Mucosa of stomach (tissue), 1 donor: ENCODE data around the gene KAT6B.

ENCODE experiments used
- H3K27me3 ChIP-seq: one replicate; pipeline ENCODE4 v1.7.0; 2013; ENCODE audit warnings: mild to moderate bottlenecking, low read length; ENCODE audit not compliant: control insufficient read depth, insufficient read depth
- H3K36me3 ChIP-seq: one replicate; pipeline ENCODE4 v1.7.0; 2013; ENCODE audit warnings: low read length; ENCODE audit not compliant: control insufficient read depth, insufficient read depth
- H3K4me1 ChIP-seq: one replicate; pipeline ENCODE4 v1.7.0; 2013; ENCODE audit warnings: mild to moderate bottlenecking, low read length; ENCODE audit not compliant: control insufficient read depth, insufficient read depth
- H3K4me3 ChIP-seq: one replicate; pipeline ENCODE4 v1.7.0; 2013; ENCODE audit warnings: low read length
- H3K9ac ChIP-seq: one replicate; pipeline ENCODE4 v1.7.0; 2013; ENCODE audit warnings: mild to moderate bottlenecking, low read length, moderate library complexity
- H3K9me3 ChIP-seq: one replicate; pipeline ENCODE4 v1.7.0; 2013; ENCODE audit warnings: mild to moderate bottlenecking, low read length, moderate library complexity; ENCODE audit not compliant: control insufficient read depth
- donor health status: Pancreatic carcinoma.

Gene KAT6B

DNA sequence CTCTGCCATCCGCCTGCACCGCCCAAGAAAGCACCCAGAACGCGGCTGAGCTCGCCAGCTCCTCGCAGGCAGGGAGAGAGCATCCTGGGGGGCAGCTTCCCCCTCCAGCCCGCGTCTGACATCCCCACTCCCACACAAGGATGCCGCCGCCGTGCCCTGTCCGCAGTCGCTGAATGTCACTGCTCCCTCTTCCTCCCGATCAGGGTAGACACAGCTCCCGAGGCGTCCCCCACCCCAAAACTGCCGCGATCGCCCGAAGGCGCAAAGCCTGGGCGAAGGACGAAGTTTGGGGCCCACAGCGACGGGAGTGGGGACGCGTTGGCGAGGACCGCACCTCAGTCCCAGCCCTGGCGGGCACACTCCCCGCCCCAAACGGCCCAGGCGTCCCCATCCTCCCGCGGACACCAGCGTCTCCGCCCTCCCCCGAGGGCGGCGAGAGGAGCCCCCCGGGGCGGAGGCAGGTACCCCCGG, 1.5 kb upstream of the KAT6B start:
- H3K9ac ChIP-seq = peak overlapping the region; percentile 69
- peaks cover 52% of the 10 kb centered on the region for H3K4me1 ChIP-seq
- H3K4me3 ChIP-seq = peak overlapping the region; percentile 50
- H3K9me3 ChIP-seq = no peaks in the 10 kb centered on the region
- no peaks in the 10 kb centered on the region for H3K36me3 ChIP-seq
- H3K27me3 ChIP-seq = no peaks in the 10 kb centered on the region

DNA sequence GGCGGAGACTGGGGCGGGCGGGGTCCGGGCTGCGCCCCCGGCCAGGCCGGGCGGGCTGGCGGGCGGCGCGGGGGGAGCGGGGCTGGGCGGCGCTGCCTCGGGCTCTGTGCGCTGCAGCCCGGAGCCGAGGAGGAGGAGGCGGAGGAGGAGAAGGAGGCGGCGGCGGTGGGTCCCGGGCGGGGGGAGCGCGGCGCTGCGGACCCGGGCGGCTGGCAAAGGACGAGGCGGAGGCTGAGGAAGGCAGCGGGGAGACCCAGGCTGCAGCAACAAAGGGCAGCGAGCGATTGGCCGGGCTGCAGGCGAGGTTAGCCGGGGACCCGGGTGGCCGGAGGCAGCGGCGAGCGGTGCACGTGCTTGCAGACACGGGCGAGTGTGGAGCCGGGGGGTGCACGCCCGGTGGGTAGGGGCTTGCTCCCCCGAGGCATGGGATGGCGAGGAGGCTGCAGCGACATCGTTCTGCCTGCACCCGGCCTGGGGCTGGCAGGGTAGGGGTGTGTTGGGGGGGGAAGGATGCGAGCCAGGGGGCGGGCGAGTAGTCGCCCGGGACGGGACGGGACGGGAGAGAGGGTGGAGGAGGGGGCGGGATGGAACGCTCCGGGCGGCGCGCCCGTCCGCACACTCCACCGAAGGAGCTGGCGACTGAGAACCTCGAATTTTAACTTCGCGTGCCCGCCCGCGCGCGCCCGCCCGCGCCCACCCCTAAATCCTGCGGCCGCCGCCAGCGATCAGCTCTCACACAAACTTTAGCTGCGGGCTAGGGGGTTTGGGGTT, 844 bp upstream of the KAT6B start:
- Histone ChIP-seq H3K4me1 (peaks cover 52% of the 10 kb centered on the region), H3K4me3 (peak overlapping the region; percentile 46), H3K9me3 (no peaks in the 10 kb centered on the region), H3K9ac (peak overlapping the region; percentile 69), H3K27me3 (no peaks in the 10 kb centered on the region), H3K36me3 (no peaks in the 10 kb centered on the region)

DNA sequence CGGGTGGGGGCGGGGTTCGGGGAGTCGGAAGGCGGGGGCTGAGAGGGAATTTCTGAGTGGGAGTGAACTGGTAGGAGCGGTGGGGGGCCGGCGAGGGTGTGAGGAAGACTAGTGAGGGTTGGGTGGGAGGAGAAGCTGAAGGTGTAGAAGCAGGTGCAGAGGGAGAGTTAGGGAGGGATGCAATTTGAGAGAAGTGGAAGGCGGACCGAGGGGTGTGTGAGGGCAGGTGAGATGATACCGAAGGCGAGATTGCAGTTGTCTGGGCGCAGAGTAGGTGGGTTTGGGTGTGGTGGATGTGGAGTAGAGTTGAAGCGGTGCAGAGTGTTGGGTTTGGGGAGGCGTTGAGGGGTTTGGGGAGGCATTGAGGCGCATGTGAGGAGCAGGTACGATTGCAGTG, 643 bp downstream of the KAT6B start:
- no peaks in the 10 kb centered on the region for H3K9me3 ChIP-seq
- H3K4me3 ChIP-seq = peak overlapping the region; percentile 58
- peaks cover 42% of the 10 kb centered on the region for H3K4me1 ChIP-seq
- H3K27me3 ChIP-seq = no peaks in the 10 kb centered on the region
- H3K36me3 ChIP-seq = no peaks in the 10 kb centered on the region
- peak overlapping the region; percentile 62 for H3K9ac ChIP-seq

DNA sequence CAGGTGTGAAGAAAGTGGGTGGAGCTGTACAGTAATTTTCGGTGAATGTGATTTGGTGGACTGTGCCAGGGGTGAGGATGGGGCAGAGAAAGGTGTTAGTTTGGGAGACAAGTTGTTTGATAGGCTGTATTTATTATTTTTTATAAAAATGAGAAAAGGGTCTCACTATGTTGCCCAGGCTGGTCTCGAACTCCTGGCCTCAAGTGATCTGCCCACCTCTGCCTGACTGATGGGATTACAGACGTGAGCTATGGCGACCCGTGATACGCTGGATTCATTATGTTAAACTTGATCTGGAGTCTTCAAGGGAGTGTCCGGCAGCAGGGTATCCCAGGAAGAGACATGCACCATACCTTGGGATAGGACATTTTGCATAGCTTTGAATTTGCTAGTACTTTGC, 1.3 kb downstream of the KAT6B start:
- peaks cover 36% of the 10 kb centered on the region for H3K4me1 ChIP-seq
- no peaks in the 10 kb centered on the region for H3K9me3 ChIP-seq
- H3K9ac ChIP-seq = no peak overlapping the region
- peak overlapping the region; percentile 58 for H3K4me3 ChIP-seq
- no peaks in the 10 kb centered on the region for H3K36me3 ChIP-seq
- no peaks in the 10 kb centered on the region for H3K27me3 ChIP-seq

DNA sequence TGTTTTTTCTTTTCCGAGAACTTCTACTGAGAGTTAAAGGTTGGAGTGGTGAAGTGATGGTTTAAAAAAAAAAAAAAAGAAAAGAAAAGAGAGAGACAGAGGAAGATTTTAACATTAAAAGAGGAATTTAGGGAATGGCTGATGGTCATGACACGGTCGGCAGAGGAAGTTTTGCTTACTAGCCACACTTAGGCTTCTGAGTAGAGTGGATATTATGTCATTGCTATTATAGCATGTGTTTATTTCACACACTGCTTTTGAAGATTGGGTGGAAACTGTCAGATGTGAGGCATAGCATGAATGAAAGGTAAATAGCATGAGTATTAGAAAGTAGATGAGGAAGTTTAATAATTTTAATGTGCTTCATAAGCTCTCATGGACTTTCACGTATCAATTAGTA, 2.5 kb downstream of the KAT6B start:
- no peaks in the 10 kb centered on the region for H3K27me3 ChIP-seq
- no peak overlapping the region for H3K9ac ChIP-seq
- peaks cover 24% of the 10 kb centered on the region for H3K4me1 ChIP-seq
- H3K9me3 ChIP-seq = no peaks in the 10 kb centered on the region
- no peak overlapping the region for H3K4me3 ChIP-seq
- H3K36me3 ChIP-seq = no peaks in the 10 kb centered on the region

DNA sequence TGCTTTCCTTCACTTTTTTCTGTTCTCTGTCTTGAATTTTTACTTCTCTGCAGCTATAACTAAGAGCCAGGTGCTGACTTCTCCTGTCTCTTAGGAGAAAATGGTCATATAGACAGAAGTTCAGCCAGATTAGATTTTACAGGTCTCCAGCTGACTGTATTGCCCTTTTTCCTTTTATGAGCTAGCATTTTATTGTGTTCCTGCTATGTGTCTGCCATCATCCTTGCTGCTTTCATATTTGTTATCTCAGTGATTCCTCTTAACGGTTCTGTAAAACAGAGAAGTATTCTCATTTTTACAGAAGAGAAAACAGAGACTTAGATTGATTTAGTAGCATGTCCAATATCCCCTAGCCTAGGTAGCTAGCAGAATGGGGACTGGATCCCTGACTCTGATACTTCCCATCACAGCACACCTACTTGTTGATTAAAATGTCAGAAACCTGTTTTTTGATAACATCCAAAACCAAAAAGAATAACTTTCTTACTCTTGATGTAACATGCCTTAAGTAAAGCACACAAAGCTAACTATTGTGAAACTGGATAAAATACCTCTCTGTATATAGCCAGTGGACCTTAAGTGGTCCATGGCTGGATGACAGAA, 5.2 kb downstream of the KAT6B start:
- Histone ChIP-seq H3K4me1 (peaks cover 15% of the 10 kb centered on the region), H3K9me3 (no peaks in the 10 kb centered on the region)

DNA sequence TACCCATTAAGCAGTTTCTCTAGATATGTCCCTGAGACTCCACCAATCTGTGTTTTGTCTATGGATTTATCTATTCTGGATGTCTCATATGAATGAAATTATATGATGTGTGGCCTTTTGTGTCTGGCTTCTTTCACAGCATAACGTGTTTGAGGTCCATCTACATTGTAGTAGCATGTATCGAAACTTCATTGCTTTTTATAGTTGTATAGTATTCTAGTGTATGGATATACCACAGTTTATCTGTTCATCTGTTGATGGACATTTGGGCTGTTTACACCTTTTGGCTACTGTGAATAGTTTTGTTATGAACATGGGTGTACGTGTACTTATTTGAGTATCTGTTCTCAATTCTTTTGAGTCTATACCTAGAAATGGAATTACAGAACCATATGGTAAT, 9.6 kb downstream of the KAT6B start:
- peaks cover 1% of the 10 kb centered on the region for H3K4me1 ChIP-seq
- no peaks in the 10 kb centered on the region for H3K9me3 ChIP-seq
- H3K27me3 ChIP-seq = no peaks in the 10 kb centered on the region

More for the DNA sequence above, 5.2 kb downstream of the KAT6B start:
- no peaks in the 10 kb centered on the region for H3K27me3 ChIP-seq
- H3K36me3 ChIP-seq = no peaks in the 10 kb centered on the region
- no peak overlapping the region for H3K9ac ChIP-seq
- no peak overlapping the region for H3K4me3 ChIP-seq

DNA sequence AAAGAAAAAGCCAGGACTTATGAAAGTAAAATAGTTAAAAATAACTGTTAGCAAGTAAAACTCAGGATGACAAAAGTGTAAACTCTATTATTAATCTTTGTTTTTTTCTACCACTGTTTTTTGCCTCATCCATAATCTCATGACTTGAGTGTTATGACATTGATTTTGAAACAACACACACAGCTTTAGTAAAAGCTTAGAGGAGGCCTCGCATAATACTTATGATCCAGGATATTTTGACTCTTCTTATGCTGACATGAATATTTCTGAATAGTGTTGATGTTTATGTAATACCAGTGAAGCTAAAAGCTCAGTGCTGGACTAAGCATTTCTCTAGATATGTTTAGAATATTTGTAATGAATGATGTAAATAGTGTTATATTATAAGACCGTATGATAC, 10.5 kb downstream of the KAT6B start:
- no peaks in the 10 kb centered on the region for H3K9me3 ChIP-seq
- H3K4me1 ChIP-seq = peaks cover 11% of the 10 kb centered on the region
- H3K9ac ChIP-seq = no peak overlapping the region
- no peaks in the 10 kb centered on the region for H3K36me3 ChIP-seq
- H3K4me3 ChIP-seq = no peak overlapping the region
- no peaks in the 10 kb centered on the region for H3K27me3 ChIP-seq

More for the DNA sequence above, 9.6 kb downstream of the KAT6B start:
- Histone ChIP-seq H3K36me3 (no peaks in the 10 kb centered on the region), H3K9ac (no peak overlapping the region), H3K4me3 (no peak overlapping the region)

DNA sequence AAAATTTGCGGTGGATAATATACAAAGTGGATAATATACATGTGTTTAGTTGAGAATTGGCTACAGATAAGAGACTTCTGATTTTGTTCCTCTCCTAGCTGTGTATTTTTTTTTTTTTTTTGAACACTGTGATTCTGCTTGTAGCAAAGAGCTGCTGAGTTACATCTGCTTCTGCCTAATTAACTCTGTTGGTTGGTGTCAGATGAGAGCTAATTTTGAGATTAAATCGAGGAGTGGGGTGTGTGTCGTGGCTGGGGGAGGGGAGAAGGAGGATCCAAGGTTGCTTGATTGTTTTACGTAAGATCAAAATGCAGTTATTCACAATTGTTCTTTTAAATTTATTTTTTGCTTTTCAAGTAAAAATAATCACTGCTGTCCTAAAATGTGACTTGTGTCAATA, 11.3 kb downstream of the KAT6B start:
- no peaks in the 10 kb centered on the region for H3K27me3 ChIP-seq
- peaks cover 11% of the 10 kb centered on the region for H3K4me1 ChIP-seq
- no peaks in the 10 kb centered on the region for H3K36me3 ChIP-seq
- no peak overlapping the region for H3K4me3 ChIP-seq
- no peak overlapping the region for H3K9ac ChIP-seq
- no peaks in the 10 kb centered on the region for H3K9me3 ChIP-seq

DNA sequence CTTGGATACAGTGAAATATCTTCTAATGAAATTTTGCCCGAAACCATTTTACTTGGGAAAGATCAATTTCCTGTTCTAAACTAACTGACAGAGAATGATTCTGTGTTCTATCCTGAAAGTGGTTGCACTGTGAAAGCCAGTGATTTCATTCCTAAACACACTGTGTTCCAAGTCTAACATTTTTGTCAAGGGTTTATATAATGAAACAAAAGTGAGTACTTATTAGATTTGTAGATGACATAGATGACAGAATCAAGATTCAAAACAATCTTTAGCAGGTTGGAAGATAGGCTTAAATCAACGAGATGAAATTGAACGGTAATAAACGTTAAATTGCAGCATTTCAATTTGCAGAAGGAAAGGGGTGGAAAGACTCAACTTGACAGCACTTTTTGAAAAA, 13.3 kb downstream of the KAT6B start:
- H3K4me1 ChIP-seq = peaks cover 11% of the 10 kb centered on the region
- no peak overlapping the region for H3K9ac ChIP-seq
- no peaks in the 10 kb centered on the region for H3K36me3 ChIP-seq
- no peaks in the 10 kb centered on the region for H3K27me3 ChIP-seq
- no peak overlapping the region for H3K4me3 ChIP-seq
- no peaks in the 10 kb centered on the region for H3K9me3 ChIP-seq

DNA sequence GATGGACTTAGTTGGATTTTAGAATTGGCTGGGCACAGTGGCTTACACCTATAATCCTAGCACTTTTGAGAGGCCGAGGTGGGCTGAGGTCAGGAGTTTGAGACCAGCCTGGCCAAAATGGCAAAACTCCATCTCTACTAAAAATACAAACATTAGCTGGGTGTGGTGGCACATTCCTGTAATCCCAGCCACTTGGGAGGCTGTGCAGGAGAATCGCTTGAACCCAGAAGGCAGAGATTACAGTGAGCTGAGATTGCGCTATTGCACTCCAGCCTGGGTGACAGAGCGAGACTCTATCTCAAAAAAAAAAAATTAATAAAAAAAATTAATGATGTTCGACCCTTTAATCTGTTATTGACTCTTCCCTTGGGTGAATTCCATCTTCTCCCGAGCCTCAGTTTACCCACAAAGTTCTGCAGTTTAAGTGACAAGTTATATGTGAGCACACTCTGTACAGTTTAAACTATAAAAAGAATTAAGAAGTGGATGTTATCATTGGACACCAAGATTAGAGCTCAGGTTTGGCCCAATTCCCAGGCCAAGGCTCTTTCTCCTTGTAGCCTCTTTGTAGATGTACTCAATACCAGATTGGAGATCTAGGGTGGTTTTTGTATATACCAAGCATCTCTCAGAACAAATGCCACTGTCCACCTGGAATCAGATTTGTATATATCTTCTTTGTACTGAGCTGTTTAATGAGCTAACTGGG, 15.0 kb downstream of the KAT6B start:
- Histone ChIP-seq H3K9ac (no peak overlapping the region), H3K9me3 (no peaks in the 10 kb centered on the region), H3K27me3 (no peaks in the 10 kb centered on the region), H3K36me3 (no peaks in the 10 kb centered on the region), H3K4me3 (no peak overlapping the region), H3K4me1 (peaks cover 11% of the 10 kb centered on the region)

DNA sequence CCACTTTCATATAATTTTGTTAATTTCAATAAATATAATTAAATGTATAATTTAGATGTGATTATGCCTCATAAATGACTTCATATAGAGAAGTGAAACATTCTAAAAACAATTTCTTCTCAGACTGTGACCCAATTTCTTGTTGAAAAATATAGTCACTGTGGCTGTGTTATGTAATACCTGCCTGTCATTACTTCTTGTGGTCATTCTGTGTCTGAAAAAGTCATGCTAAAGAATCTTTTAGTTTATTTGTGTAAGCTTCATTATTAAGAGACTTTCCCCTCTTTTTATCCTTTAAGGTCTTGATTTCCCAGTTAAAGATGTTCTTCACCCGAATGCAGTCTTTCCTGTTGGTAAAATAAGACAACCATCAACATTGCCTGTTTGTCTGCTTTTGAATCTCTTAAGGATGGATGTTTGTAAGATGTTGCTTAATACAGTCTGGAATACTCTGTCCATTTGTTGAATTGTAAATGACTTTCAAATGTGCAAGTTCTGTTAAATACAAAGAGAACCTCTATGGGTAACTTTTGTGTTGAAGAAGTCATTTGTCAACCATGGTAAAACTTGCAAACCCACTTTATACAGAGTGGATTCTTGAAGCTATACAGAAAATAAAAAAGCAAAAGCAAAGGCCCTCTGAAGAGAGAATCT, 16.0 kb downstream of the KAT6B start:
- H3K4me3 ChIP-seq = no peak overlapping the region
- H3K4me1 ChIP-seq = peaks cover 11% of the 10 kb centered on the region
- H3K9ac ChIP-seq = no peak overlapping the region
- H3K36me3 ChIP-seq = no peaks in the 10 kb centered on the region
- H3K27me3 ChIP-seq = no peaks in the 10 kb centered on the region
- H3K9me3 ChIP-seq = no peaks in the 10 kb centered on the region
